MCF 10A (cell line): Measurements from ENCODE around the gene NR5A1. TPM values are rescaled to one million over a fixed set of nuclear protein-coding genes. Genes with fewer than 3 reads are reported as not detected.

Source experiments
- BruUV-seq: library from RNA; stranded (reverse); fragments of 400-500 nt; replicated peaks from 2 replicates; lab custom pipeline; 2021; lab: Mats Ljungman, UMichigan
- CTCF ChIA-PET: fragments of 300-600 bp; sonication (Branson Sonifier 250); formaldehyde crosslinking; extraction: SDS; loops from one replicate; lab custom pipeline; 2021; ENCODE audit warnings: antibody characterized with exemption, inconsistent platforms; lab: Yijun Ruan, JAX
- POLR2A ChIA-PET: fragments of 300-600, 350-650 bp; sonication (Branson Sonifier 250); formaldehyde crosslinking; extraction: SDS; loops from one replicate; lab custom pipeline; 2020; ENCODE audit warnings: antibody characterized with exemption, inconsistent platforms; lab: Yijun Ruan, JAX
- DNase-seq: peaks from one replicate; pipeline ENCODE4 v3.0.0-alpha.2; 2018; ENCODE audit not compliant: unreplicated experiment
- H3K27ac Mint-ChIP-seq: one replicate; pipeline ENCODE4 v1.8.0; 2022; ENCODE audit warnings: mild to moderate bottlenecking, low read depth, mixed read lengths; ENCODE audit not compliant: unreplicated experiment
- H3K27me3 Mint-ChIP-seq: one replicate; pipeline ENCODE4 v1.8.0; 2022; ENCODE audit warnings: mixed read lengths; ENCODE audit not compliant: insufficient read depth, unreplicated experiment
- H3K36me3 Mint-ChIP-seq: one replicate; pipeline ENCODE4 v1.8.0; 2022; ENCODE audit warnings: mild to moderate bottlenecking, moderate library complexity, mixed read lengths; ENCODE audit not compliant: insufficient read depth, unreplicated experiment
- H3K4me1 Mint-ChIP-seq: one replicate; pipeline ENCODE4 v1.8.0; 2022; ENCODE audit warnings: mixed read lengths; ENCODE audit not compliant: insufficient read depth, unreplicated experiment
- H3K4me3 Mint-ChIP-seq: one replicate; pipeline ENCODE4 v1.8.0; 2022; ENCODE audit warnings: mild to moderate bottlenecking, moderate library complexity, mixed read lengths; ENCODE audit not compliant: unreplicated experiment
- H3K9me3 Mint-ChIP-seq: one replicate; pipeline ENCODE4 v1.8.0; 2022; ENCODE audit warnings: mixed read lengths; ENCODE audit not compliant: unreplicated experiment
- CTCF ChIP-seq: fragments of 200-600 bp; IDR thresholded peaks from one replicate; pipeline ENCODE4 v1.8.0; 2022; ENCODE audit warnings: antibody characterized with exemption, mild to moderate bottlenecking; ENCODE audit not compliant: unreplicated experiment
- intact Hi-C: fragments of 100-400 bp; cut with micrococcal nuclease; formaldehyde crosslinking; loops from 2 replicates; pipeline ENCODE4 v1.14.1; 2022
- total RNA-seq: library from RNA; stranded (reverse); gene quantifications from 2 replicates; pipeline ENCODE4 v1.2.3, GENCODE V29; 2022

NR5A1 gene
- total RNA-seq, 1 experiment from 2014 or later, result not detected

GRCh38 chr9:124513376-124513994 lies 6.3 kb upstream of the NR5A1 start:
- Mint-ChIP-seq H3K36me3 (no peaks in the 10 kb centered on the region), H3K27ac (no peak overlapping the region), H3K27me3 (no peaks in the 10 kb centered on the region), H3K4me1 (peaks cover 7% of the 10 kb centered on the region), H3K9me3 (no peaks in the 10 kb centered on the region), H3K4me3 (no peak overlapping the region)
- intact Hi-C loops, result no loop called here
- TF ChIP-seq CTCF, result no peak
- no TSS peak for BruUV-seq
- ChIA-PET POLR2A (interaction anchor here (0.6 kb wide), 1 partner anchor 17 kb away, joined by 3 read pairs; no protein-coding TSS in a partner anchor), CTCF (interaction anchor here (0.7 kb wide), 1 partner anchor 196 kb away, joined by 5 read pairs; no protein-coding TSS in a partner anchor)
- DNase-seq, result no peak

- no peaks in the 10 kb centered on the region for H3K36me3 Mint-ChIP-seq
- ChIA-PET POLR2A (interaction anchor here (0.6 kb wide), 1 partner anchor 17 kb away, joined by 3 read pairs; no protein-coding TSS in a partner anchor), CTCF (interaction anchor here (0.6 to 1.7 kb wide), 3 partner anchors 14 to 197 kb away, joined by 3 to 5 read pairs (median 5); no protein-coding TSS in a partner anchor)
- H3K27me3 Mint-ChIP-seq, result no peaks in the 10 kb centered on the region
- H3K4me3 Mint-ChIP-seq, result no peak overlapping the region
- BruUV-seq, result no TSS peak
- no peak overlapping the region for H3K27ac Mint-ChIP-seq
- peaks cover 7% of the 10 kb centered on the region for H3K4me1 Mint-ChIP-seq
- H3K9me3 Mint-ChIP-seq, result no peaks in the 10 kb centered on the region
- no peak for TF ChIP-seq CTCF
- no peak for DNase-seq
- intact Hi-C loops, result no loop called here
Measured at GRCh38 chr9:124512806-124513204, 5.6 kb upstream of the NR5A1 start.

- ChIA-PET CTCF (interaction anchor here (0.6 to 1.7 kb wide), 3 partner anchors 15 to 39 kb away, joined by 3 to 5 read pairs (median 3); no protein-coding TSS in a partner anchor), POLR2A (no interaction called here)
- H3K4me1 Mint-ChIP-seq, result peaks cover 7% of the 10 kb centered on the region
- no peak for TF ChIP-seq CTCF
- no peaks in the 10 kb centered on the region for H3K9me3 Mint-ChIP-seq
- no peaks in the 10 kb centered on the region for H3K27me3 Mint-ChIP-seq
- no peak overlapping the region for H3K4me3 Mint-ChIP-seq
- no peak overlapping the region for H3K27ac Mint-ChIP-seq
- DNase-seq, result no peak
- BruUV-seq, result no TSS peak
- no peaks in the 10 kb centered on the region for H3K36me3 Mint-ChIP-seq
- intact Hi-C loops, result no loop called here
Measured at GRCh38 chr9:124511891-124512805, 4.9 kb upstream of the NR5A1 start.

GRCh38 chr9:124511426-124511840 lies 4.2 kb upstream of the NR5A1 start:
- Mint-ChIP-seq H3K36me3 (no peaks in the 10 kb centered on the region), H3K27me3 (no peaks in the 10 kb centered on the region), H3K9me3 (no peaks in the 10 kb centered on the region), H3K27ac (no peak overlapping the region), H3K4me1 (peaks cover 7% of the 10 kb centered on the region), H3K4me3 (no peak overlapping the region)
- ChIA-PET POLR2A (no interaction called here), CTCF (interaction anchor here (1.1 to 1.7 kb wide), 2 partner anchors 25 to 40 kb away, joined by 3 to 5 read pairs; no protein-coding TSS in a partner anchor)
- no peak for DNase-seq
- BruUV-seq, result no TSS peak
- TF ChIP-seq CTCF, result no peak
- intact Hi-C loops, result no loop called here
